ENCODE measurements around the gene POLR1E.
"Not testable (repeated sequence)": the region's sequence is repeated elsewhere in the genome, so short reads cannot be mapped to it uniquely, and the experiment has no call there.

POLR1E gene

DNA sequence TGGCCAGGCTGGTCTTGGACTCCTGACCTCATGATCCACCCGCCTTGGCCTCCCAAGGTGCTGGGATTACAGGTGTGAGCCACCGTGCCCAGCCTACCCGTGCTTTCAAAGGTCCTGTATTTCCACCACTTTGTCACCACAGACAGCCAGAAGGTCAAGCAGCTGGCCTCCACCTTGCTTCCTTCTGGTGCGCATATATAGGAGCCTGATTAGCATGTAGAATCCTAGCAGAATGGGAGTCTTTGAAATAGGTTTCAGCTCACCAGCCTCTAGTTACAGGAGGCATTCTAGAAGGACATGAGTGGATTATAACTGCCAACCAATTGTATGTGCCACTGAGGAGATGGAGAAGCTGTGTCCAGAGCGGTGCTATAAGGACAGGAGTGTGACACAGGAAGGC, 18.9 kb downstream of the POLR1E start:
- no peak for DNase-seq

DNA sequence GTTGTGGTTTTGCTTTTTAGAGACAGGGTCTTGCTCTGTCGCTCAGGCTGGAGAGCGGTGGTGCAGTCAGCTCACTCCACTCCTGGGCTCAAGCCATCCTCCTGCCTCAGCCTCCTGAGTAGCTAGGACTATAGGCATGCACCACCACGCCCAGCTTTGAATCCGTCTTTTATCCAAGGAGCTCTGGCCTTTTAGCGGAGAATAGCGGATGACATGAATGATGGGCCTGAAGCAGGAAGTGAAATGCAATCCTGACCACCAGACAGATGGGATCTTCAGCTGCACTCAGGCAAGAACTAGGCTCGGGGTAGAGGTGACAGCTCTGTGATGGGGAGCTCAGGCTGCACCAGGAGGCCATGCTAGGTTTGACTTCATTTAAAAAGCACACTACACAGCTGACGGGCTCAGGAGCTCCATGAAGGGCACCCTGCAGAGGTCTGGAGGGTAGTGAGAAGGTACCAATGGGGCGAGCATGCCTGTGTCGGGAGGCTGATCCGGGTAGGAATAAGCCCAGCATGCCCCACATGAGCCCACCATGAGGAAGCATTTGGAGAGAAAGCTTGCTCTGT, 21.9 kb downstream of the POLR1E start:
- no peak for DNase-seq

DNA sequence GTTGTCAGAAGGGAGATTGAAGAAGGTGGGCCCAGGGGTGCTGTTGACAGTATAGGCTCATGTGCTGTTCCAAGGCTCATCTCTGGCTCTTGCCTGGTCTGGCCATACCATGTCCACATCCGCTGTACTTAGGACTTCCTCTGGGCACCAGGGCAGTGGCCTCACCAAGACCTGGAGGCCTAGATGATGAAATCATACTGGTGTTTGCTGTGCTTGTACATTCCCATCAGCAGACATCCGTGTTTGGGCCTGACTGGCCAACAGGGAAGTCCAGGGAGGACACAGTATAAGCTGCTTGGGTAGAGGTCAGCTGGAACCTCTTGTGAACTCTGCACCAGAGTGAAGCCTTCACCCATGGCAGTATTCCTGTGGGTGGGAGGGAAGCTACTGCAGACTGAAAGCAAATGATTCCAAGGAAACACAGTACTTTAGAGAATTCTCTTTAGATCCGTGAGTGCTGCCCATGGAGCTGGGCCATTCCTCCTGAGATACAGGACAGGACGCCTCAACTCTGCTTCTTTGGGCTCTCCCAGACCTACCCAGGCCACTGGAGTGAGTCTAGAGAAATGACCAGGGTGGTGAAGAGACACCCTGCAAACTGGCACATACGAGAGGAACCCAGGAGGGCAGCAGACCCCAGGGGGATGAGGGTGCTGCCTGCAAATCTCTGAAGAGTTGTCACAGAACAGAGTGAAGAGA, 22.5 kb downstream of the POLR1E start:
- DNase-seq: no peak

DNA sequence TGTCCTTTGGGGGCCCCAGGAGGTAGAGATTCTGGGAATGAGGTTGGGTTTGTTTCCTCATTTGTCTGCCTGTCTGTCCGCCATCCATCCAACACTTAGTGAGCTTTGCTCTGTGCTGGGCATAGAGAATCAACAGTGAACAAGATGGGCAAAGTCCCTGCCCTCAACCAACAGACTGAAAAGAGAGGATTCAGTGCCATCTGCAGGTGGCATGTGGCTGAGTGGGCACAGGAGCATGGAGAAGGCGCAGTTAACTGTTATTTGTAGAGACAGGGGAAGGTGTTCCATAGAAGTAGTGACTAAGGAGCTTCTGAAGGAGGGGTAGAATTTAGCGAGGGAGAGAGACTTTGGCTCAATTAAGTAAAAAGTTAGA, 23.1 kb downstream of the POLR1E start:
- DNase-seq: no peak

DNA sequence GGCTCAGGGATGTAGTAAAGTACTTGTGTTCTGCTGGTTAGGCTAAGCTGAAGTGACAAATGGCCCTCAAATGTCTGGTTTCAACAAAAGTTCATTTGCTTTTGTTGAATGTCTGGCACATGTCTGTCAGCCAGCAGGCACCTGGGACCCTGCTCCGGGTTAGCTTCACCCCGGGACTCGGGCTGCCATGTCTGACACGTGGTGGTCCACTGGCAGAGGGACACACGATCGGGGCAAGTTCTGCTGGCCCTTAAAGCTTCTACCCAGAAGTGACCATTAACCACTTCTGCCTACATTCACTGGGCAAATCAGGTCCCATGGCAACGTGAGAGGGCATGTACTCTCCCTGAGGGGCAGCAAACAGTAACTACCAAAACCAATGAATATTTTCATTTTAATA, 23.8 kb downstream of the POLR1E start:
- no peak for DNase-seq

DNA sequence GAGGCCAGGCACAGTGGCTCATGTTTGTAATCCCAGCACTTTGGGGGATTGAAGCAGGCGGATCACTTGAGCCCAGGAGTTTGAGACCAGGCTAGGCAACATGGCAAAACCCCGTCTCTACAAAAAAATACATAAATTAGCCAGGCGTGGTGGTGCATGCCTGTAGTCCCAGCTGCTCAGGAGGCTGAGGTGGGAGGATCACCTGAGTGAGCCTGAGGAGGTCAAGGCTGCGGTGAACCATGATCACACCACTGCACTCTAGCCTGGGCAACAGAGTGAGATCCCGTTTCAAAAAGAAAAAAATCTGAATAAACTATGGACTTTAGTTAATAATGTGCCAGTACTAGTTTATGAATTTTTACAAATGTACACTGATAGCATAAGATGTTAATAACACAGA, 24.3 kb downstream of the POLR1E start:
- not testable (repeated sequence) for DNase-seq

DNA sequence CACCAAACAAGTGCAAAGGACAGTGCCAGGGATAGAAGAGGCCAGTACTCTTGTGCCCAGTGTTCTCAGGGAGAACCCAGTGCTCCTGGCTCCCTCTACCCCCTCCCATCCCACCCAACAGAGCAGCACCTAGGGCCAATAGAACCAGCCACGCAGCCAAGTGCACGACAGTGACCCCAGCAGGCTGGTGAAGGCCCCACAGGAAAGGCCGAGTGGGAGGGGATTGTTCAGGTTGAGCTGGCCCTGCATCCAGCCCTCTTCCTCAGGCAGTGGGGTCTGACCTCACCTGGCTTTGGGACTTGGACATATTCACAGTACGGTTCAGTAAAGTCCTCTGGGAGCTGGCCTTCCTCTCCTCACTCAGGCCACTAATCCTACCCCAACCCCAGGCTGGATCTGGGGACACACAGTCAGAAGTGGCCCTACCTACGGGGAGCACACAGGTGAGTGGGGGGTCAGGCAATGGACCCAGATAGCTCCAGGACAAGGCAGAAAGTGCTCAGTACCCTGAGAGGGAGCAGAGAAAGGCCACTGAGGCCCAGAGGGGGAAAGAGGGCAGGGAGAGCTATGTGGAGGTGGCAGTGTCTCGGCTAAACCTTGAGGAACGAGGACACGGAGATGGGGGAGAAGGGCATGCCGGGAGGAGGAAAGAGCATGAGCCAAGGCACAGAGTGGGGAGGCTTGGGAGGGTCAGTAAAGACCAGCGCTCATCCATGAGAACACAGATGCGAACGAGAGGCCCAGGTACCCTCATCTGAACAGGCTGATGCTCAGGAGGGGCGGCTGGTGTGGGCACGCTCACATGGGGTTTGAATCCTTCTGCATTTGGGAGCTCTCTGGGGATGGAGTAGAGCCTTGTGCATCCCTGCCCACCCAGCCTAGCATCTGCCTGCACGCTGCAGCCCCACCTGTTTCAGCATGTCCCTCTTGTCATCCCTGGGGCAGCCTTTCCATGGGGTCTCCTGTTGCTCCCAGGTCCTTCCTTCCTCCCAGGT, 25.6 kb downstream of the POLR1E start:
- no peak for DNase-seq

DNA sequence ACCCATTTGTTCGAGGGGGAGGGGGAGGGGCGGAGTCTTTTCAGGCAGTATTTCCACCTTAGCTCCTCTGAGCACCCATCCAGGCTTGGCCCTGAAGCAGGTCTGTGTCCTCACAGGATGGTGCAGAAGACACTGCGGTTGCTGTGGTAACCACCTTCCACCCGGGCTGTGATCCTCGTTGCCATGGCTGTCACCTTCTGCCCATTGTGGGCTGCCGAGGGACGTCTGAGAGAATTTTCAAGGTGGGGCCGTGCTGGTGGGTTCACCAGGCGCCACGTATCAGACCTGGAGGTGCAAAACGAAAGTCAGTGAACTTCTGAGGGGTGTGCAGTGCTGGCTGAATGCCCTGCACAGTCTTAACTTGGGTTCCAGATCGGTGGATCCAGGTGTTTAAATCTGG, 26.7 kb downstream of the POLR1E start:
- no peak for DNase-seq

DNA sequence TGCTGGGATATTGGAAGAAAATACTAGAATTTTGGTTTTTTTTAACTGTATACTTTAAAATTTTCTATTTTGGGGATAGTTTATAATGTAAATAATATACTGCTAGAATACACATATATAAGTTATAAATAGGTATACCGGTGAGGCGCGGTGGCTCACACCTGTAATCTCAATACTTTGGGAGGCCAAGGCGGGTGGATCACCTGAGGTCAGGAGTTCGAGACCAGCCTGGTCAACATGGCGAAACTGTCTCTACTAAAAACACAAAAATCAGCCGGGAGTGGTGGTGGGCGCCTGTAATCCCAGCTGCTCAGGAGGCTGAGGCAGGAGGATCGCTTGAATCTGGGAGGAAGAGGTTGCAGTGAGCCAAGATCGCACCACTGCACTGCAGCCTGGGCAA, 28.7 kb downstream of the POLR1E start:
- DNase-seq: not testable (repeated sequence)

DNA sequence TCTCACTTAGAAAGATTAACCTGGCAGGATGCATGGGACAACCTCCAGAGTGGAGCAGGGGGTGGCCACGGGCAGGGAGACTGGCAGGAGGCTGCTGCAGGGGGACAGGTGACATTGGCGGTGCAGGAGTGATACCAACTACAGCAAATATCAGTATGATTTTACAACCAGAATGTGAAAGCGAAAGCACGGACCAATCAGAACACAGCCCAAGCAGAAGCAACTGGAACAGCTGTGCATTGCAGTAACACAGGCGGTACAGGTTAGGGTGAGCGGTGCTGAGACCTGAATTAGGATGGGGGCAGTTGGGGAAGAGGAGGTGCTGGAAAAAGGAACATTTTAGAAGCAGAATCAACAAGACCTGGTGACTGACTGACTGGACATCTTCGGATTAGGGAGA, 29.3 kb downstream of the POLR1E start:
- DNase-seq: no peak

DNA sequence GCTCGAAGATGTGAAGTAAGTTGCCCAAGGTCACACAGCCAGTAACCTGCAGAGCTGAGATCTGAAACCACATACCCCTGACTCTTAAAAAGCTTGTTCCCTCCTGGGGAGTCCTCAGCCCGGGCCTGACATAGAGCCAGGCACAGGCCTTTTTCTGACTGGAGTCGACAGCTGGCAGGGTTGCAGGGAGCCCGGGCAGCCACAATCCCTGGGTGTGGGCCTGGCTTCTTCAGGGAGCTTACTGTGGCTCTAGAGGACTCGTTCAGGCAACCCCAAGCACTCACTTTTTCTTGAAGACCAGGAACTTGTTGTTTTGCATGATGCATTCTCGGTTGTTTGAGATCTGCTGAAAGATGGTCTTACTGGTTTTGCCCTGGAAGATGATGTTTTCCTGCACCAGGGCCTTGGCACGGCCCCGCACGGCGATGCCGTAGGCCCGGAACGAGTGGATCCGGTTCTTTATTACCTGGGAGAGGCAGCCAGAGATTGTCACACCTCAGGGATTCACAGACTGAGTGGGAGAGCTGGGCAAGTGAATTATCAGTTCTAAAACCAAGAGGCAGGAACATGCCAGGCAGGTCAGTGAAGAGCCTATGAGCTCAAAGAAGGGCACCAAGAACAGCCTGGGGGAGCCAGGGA, 30.0 kb downstream of the POLR1E start:
- DNase-seq: no peak

DNA sequence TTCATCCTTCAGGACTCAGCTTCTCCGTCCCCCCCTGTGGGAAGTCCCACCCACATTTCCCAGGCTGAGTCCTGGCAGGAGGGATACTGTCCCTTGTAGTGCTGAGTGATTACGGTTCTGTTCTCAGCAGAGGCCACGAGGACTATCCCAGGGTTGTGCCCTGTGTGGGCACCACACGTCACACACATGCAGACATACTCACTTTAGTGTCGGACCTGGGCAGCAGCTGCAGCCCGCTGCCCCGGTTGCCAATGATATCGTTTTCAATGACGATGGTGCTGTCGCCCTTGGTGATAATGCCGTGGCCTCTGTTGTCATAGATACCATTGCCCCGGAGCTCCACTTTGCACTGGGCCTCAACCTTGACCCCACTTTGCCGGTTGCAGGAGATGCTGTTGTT, 32.2 kb downstream of the POLR1E start:
- no peak for DNase-seq

DNA sequence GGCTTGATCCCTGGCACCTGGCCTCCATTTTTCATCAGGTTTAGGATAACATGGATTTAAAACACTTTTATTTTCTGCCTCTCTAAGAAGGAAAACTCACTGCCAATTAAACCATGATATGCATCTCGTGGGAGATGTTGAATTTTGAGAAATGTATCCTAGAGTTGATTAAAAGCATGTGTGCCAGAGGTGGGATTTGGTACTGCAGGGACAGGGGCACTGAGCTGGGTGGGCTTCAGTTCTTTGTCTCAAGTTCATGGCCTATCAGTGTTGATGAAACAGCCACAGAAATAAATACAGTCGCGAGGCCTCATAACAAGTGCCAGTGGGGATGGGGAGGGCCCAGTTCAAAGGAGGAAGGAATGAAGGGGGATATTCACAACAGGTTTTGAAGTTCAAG, 34.9 kb downstream of the POLR1E start:
- DNase-seq: no peak

DNA sequence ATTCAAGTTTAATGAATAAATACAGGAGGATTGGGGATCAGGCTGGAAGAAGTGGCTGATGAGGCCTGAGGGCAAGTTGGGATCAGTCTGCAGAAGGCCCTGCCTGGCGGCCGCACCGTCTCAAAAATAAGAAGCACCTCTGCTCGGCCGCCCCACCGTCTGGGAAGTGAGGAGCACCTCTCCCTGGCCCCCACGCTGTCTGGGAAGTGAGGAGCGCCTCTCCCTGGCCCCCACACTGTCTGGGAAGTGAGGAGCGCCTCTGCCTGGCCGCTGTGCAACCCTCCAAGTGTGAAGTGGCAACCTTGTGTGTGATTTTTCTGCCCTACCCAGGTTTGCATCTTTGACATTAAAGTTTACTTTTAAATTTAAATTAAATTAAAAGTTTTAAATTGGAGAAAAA, 35.4 kb downstream of the POLR1E start:
- no peak for DNase-seq

DNA sequence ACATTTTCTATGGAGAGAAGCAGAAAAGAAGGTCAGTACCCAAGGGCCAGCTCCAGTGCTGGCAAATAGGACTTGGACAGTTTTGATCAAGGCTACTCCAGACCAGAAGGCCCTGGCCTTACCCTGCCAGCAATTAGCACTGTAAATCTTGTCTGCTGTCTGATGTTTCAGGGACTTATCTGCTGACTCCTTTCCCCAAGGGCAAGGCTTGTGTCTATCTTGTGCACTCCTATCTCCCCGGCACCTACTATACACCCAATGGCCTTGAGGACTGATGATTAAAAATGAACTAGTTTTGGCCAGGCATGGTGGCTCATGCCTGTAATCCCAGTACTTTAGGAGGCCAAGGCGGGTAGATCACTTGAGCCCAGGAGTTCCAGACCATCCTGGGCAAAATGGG, 37.2 kb downstream of the POLR1E start:
- no peak for DNase-seq

DNA sequence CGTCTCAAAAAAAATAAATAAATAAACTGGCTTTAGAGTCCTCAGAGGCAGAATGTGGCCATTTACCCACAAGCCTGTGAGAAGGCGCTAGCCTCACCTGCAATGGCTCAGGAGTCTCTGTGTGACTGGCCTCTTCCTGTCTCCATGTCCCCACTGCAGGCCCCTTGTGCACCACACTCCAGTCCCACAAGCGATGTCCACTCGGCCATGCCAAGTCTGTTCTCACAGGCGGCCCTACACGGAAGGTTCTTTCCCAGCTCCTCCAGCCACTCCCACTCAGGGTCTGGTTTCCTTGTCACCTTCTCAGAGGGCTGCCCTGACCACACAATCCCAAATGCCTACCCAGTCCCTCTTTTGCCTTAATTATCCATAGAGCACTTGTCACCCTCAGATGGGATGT, 38.2 kb downstream of the POLR1E start:
- DNase-seq: no peak

DNA sequence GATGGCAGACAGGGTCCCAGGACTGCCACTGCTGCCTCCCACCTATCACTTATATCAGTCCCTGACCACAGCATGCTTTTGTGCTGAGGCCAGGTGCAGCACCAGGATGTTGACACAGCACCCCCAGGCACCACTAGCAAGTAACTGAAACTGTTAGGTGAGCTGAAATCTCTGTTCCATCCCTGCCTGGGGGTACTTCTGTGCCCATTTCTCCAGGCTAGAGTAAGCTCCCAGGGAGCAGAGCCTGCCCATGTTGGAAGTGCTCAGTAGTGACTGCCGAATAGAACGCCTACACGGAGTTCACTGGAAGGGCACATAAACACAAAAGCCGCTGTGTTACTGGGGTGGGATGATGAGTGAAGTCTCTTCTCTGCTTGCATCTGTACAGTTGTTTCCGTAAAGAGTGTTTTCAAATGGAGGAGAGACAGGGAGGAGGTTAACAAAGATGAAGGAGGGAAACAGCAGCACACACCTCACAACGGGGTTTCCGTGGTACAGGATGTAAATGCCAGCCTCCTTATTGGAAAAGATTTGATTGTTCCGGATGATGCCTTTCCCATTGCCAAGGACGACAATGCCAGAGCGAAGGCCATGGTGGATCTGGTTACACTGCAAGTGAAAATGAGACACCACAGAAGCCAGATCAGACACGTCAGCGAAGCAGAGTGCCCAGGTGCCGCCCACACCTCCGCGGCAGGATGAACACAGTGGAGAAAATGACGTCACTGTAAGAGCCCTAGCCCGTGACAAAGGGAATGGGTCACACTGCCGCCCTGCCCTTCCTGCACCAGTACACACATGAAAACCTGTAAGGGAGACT, 43.1 kb downstream of the POLR1E start:
- no peak for DNase-seq

DNA sequence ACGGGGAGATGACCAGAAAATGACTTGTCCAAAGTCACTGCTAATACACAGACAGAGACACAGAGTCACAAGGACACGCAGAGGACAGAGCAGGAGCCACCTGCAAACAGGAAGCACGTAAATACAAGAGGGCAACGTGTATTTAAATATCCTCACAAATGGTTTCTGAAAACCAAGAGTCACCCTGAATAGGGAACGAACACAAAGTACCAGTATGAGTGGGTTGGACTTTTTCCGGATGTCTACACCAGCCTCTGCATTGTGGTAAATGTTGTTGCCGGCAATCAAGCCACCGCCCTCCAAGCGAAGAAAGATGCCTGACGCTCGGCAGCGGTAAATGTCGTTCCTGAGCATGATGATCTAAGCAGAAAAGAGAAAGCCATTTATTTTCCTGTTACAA, 46.0 kb downstream of the POLR1E start:
- no peak for DNase-seq

DNA sequence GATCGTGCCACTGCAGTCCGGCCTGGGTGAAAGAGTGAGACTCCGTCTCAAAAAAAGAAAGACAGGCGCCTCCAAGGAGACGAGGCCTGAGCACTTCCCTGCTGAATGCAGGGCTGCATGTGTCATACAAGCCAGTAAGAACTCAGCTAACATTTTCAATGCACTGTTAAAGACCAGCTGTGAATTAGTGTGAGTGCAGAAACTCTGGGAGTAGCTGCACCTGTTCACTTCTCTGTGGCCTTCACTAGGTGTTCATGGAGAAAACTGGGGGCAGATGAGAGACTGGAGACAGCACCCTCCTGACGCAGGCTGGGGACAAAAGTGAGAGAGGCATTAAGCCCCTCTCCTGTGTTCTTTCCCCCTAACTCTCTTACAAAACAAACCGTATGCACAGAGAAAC, 48.7 kb downstream of the POLR1E start:
- no peak for DNase-seq

DNA sequence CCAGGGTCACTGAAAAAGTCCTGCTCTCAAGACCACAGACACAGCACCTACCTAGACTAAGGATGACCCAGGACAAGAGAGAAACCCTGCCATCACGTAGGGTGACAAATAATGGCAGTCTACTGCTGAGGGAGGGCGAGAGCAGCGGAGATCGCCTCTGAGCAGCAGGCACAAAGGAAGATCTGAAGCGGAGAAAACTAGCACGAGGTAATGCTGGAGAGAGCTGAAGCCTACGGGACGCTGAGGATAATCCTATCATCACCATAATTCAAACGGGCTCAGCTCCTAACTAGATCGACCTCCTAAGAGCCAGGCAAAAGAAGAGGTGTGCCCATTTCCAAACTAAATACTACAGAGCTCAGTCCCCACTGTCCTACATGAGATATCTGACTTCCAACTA, 49.2 kb downstream of the POLR1E start:
- no peak for DNase-seq

DNA sequence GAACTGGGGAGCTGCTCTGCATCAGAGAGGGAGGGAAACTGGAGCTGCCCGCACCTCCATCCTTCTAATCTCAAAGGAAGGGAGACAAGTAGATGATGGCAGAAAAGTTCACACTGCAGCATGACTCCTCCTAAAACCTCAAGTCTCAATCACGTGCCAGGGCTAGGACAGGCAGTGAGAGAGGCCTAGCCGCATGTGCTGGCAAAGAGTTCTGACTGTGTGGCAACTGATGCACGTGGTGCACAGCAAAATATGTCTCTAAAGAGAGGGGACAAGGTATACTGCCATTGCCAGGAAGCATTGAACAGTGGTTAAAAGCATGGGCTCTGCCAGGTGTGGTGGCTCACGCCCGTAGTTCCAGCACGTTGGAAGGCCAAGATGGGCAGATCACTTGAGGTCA, 52.4 kb downstream of the POLR1E start:
- no peak for DNase-seq

DNA sequence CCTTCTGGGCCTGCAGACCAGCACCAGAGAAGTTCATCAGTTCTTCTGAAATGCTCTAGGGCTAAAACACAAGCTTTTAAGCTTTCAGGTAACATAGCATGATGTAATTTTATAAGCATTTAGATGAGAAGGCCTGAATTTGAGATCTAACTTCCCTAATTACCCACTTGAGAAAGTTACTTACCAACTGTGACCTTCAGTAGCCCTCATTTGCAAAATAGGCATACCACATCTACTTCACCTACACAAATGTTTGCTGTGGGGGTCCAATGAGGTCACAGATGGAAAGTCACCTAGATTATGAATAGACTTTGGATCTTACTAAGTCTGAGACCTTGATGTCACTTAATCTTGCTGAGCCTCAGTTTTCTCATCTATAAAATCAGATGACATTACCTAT, 53.9 kb downstream of the POLR1E start:
- DNase-seq: no peak

DNA sequence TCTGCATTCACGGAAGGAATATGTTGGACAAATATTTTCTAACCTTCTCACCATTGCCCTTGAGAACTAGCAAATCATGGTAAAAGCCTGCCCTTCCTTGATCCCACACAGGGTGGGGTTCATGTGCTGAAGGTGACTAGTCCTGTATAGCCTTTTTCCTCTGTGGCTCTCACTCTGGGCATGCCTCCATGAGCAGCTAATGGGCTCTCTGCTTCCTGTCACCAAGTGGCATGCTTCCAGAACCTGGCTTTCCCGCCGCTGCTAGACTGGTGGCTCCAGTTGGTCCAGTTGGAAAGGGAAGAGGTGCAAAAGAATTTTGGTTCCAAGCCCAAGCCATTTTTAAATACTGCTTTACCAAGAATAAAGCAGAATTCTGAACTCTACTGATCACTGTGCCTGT, 54.9 kb downstream of the POLR1E start:
- no peak for DNase-seq
